ENCODE results near the gene SPSB2. TPM values are rescaled to one million over a fixed set of nuclear protein-coding genes. Genes with fewer than 3 reads are reported as not detected.
A peak's percentile ranks its signal among the peaks of the same experiment; 100 is the strongest.

Gene SPSB2
- total RNA-seq, 1 donor from 2014 or later: 2.8 TPM

DNA sequence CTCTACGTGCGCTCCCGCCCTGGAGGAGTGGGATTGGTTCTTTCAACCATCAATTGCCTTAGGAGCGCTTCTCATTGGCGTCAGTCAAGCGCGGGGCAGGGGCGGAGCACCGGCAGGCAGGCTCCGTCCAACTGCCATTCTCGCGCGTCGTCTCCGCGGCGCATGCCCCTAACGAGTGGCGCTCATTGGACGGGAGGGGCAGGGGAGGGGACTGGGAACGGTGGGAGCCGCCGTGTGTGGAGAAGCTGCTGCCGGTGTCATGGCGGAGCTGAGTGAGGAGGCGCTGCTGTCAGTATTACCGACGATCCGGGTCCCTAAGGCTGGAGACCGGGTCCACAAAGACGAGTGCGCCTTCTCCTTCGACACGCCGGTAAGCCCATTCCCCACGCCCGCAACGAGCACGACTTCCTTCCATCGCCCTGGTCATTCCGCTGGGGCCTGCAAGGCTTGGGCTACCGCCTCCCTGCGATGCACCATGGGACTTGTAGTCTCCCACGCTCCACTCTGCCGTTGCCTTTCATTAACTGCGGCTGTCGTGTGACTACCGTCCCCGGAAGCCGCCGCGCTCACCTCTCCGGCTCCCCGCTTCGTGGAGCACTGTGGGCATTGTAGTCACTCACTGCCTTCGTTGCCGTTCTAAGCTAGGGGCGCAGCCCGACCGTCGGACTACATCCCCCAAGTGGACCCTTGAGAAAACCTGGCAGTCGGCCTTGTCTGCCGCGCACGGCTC is 21.0 kb downstream of the SPSB2 start, which contains the start of gene USP5:
Gene USP5, plus strand, starts transcription at position 230 of the 730 bp plus-strand sequence. Its CDS starts 30 bp downstream, at position 260.
- peak; percentile 100 for DNase-seq

DNA sequence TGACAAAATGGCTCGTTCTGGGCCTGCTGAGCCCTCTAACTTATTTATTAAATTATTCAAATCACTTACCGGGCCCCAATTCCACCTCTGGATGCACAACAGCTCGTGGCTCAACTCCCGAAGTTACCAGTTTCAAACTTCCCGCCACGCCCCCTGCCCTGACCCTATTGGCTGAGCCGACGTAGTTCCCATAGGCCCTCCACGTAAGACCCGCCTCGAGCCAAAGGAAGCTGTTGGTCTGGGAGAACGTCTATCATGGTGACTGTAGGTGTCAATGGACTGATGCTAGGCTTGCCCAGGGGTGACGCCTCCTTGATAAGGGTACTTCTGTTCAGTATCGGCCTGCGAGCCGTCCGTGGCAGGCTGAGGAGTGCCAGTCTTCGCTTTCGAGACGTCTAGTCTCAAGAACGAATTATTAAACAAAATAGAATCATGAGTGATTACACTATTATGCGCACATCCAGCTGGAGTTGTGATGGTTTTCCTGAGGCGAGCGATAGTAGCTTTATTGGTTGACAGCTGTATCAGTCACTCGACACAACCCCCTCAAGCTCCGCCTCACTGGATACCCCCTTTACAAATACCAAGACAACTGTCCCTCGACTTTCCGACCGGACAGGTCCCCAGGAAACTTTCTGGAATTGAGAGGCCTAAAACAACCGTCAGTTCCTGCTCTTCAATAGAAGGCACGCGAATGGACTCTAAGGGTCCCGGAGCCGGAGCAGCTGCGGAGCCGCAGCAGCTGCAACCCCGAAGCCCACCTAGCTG is 21.8 kb downstream of the SPSB2 start, which contains the start of gene CDCA3:
Gene CDCA3, minus strand, starts transcription at position 134 of the 768 bp plus-strand sequence. CDS start 334 bp downstream, outside the sequence.
- peak; percentile 93 for DNase-seq

DNA sequence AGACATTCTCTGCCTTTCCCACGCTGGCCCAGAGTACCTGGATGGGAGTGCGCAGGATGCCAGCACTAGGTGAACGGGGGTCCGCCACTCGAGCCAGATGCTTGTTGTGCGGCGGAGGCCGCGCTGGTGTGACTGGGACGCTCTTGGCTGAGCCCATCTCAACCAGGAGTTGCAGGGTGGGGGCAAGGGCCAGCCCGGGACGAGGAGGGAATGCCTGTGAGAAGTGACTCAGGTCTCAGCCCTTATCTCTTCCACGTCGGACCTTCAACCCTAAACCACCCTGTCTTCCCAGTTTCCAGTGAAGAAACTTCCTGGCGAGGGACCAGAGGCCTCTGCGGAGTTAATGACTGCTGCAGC is 22.3 kb downstream of the SPSB2 start:
- DNase-seq: no peak

DNA sequence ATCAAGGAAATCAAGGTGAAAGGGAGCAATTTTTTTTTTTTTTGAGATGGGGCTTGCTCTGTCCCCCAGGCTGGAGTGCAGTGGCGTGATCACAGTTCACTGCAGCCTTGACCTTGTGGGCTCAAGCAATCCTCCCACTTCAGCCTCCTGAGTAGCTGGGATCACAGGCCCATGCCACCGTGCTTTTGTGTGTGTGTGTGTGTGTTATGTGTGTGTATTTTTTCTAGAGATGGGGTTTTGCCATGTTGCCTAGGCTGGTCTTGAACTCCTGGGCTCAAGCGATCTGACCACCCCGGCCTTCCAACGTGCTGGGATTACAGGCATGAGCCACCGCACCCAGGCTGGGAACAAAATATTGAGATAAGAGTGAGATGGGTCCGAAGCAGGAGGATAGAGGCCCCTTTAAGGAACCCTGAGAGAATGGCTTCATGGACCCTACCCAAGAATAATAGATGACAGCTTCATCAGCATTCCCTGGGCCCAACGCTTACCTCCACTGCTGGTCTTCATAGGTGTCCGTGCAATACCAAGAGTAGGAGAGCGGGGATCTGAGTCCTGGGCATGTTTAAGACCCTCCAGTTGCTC is 23.0 kb downstream of the SPSB2 start:
- DNase-seq: no peak

DNA sequence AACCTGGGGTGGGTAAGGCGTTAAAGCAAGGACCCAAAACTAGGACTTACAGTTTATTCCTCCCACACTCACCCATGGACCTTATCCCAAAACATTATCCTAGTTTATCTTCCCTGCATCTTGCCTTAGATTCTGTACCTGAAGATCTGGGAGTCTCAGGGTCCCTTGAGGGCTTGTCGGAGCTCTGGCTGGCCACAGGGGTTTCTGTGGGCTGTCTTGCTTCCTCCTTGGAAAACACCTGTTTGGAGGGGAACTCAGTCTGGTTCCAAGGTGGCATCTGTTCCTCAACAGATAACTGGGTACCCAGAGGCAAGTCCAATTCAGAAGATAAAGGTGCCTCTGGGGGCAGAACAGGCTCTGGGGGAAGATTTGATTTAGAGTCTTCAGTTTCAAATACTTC is 23.7 kb downstream of the SPSB2 start:
- DNase-seq: no peak

DNA sequence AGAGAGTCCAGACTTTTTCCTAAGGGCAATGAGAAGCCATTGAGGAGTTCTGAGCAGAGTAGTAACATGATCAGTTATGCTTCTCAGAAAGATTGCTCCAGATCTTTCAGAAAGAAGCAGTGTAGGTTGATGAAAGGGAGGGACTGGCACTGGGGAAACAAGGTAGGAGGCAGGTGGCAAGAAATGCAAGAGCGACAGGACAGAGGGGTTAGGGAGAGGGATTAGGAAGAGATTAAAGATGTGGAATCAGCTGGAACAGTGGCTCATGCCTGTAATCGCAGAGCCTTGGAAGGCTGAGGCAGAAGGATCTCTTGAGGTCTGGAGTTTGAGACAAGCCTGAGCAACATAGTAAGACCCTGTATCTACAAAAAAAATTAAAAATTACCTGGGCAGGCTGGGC is 25.4 kb downstream of the SPSB2 start:
- DNase-seq: no peak

DNA sequence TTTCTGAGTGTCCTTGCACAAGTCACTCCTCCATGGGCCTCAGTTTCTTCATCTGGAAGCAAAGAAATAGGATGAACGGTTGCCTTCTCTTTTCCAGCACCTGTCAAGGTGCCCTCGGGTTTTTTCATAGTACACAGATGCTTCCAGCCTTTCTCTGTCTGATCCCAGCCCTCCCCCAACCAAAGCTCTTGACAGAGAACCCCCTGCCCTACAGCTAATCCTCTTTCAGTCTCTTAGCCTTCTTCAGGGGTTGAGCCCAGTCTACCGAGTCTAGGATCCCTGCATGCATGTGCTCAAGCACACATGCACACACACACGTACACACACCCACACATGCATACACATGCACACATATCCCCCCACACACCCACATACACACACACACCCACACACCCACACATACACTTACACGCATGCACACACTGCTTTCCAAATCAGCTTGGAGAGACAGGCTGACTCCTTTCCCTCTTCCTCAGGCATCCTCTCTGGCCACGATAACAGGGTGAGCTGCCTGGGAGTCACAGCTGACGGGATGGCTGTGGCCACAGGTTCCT is 26.7 kb downstream of the SPSB2 start:
- no peak for DNase-seq

DNA sequence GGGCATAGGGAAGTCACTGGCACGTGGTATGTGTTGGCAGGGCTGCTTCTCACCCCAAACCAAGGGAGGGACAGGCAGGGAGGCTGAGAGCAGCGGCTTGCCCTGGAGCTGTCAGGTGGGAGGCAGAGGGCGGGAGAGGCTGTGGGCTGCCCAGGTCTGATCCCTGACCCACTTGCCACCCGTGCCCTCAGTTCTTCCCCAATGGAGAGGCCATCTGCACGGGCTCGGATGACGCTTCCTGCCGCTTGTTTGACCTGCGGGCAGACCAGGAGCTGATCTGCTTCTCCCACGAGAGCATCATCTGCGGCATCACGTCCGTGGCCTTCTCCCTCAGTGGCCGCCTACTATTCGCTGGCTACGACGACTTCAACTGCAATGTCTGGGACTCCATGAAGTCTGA is 27.7 kb downstream of the SPSB2 start:
- DNase-seq: no peak

DNA sequence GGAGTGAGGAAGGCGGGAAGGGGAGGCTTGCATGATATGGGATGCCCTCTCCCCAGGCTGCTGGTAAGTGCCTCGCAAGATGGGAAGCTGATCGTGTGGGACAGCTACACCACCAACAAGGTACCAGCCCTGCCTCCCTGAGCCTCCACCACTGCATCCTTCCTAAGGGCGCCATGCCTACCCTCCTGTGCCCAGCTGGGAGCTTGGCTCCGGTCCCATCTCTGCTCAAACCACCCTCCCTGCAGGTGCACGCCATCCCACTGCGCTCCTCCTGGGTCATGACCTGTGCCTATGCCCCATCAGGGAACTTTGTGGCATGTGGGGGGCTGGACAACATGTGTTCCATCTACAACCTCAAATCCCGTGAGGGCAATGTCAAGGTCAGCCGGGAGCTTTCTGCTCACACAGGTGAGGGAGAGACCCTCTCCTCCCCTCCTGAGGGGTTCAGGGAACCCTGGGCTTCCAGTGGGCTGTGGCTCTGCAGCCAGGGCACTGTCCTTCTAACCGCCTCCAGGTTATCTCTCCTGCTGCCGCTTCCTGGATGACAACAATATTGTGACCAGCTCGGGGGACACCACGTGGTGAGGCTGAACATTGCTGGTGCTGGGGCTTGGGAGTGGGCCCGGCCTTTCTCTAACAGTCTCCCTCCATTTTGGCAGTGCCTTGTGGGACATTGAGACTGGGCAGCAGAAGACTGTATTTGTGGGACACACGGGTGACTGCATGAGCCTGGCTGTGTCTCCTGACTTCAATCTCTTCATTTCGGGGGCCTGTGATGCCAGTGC is 29.8 kb downstream of the SPSB2 start:
- no peak for DNase-seq

DNA sequence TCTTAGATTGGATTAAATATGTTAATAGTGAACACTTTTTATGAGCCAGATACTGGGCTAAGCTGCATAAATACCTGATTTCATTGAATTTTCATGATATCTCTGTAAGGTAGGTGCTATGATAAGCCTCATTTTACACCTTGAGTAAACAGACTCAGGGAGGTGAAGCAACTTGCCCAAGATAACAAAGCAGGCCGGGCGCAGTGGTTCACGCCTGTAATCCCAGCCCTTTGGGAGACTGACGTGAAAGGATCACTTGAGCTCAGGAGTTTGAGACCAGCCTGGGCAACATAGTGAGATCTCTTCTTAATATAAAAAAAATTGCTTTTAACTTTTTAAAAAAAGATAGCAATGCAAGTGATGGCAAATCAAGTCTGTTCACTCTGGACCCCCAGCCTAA is 31.0 kb downstream of the SPSB2 start:
- no peak for DNase-seq

DNA sequence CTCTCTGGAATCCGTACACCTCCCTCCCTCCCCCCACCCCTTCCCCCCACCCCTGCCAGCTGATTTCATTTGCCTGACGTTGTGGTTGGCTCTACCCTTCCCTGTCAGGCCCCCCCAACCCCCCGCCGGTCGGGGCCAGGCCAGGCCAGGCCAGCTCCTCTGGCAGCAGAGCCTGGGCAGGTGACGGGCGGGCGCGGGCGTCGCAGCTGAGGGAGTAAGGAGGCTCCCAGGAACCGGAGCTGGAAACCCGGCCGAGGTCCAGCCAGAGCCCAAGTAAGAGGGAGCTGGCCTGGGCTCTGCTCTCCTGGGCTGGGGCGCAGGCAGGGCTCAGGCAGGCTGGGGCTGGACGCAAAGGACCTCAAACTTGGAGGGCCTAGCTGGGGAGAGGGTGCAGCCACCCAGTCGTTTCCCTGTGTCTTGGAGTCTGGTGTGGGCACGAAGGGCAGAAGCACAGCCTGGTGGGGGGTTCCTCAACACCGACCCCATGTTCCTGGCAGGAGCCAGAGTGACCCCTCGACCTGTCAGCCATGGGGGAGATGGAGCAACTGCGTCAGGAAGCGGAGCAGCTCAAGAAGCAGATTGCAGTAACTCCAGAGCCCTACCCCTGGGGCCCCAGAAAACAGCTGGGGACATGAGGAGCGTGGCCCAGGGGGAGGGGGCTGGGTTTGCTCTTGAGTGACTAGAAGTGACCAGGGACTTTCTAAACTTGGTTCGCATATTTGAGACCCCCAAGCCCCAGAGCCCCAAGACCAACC is 32.2 kb downstream of the SPSB2 start, which contains the start of gene GNB3:
Gene GNB3, plus strand, starts transcription at position 165 of the 755 bp plus-strand sequence. Its CDS starts 363 bp downstream, at position 528.
- DNase-seq: no peak

DNA sequence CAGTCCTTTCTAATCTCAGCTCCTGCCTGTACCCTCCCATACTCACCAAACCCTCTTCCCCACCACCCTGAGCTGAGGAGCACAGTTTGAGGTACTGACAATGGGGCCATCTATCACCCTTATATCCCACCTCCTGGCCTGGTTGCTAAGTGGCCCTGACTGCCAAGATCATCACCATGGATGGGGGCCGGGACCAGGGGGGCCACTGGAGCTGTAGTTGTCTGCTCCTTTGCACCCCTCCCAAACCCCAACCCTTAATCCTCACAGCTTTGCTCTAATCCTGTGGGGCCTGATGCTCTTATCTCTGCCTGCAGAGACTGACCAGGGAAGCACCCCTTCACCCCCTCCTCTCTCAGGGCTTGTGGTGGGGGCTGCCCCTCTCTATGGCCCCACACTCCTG is 32.8 kb downstream of the SPSB2 start:
- no peak for DNase-seq

DNA sequence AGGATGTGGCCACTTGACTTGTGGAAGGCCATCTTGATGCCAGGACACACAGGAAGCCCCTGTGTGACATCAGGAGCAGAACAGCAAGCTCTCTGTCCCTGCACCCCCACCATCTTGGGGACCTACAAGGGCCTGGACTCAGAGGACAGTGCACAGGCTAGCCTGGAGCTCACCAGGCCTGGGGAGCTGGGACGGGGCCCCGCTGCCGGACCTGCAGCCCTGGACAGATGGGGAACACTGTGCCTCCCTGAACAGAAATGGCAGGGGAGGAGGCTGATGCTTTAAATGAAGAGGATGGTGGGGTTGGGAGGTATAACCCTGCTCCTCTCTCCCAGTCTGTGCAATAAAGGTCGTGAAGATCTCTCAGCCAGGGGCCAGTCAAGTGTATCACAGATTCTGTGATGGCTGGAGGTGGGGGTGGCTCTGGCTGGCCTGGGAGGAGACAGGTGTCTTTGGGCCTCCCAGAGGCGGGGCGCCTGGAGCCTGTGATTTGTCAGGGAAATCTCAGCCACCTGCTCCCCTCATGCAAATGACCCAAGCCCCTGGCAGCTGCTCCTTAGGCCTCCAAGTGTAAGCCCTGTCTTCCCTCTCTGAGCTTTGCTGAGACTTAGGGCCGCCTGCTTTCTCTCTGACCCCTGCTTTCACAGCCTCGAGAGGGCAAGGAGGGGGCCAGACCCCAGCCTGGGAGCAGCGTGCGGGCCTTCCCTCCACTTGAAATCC is 33.5 kb downstream of the SPSB2 start:
- DNase-seq: no peak

DNA sequence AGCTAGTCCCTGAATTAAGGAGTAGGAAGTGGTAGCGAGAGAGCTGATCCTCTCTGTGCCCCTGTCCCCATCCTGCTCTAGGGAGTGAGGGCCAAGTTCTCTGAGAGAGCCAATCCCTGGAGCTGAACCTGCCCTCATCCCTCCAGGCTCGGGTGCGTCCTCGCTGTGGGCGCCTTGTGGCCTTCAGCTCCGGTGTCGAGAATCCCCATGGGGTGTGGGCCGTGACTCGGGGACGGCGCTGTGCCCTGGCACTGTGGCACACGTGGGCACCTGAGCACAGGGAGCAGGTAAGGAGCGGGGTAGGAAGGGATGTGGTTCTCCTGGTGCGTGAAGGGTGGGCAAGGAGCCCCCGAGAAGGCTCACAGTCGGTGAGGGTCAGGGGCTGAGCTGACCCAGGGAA is 34.2 kb downstream of the SPSB2 start:
- no peak for DNase-seq

DNA sequence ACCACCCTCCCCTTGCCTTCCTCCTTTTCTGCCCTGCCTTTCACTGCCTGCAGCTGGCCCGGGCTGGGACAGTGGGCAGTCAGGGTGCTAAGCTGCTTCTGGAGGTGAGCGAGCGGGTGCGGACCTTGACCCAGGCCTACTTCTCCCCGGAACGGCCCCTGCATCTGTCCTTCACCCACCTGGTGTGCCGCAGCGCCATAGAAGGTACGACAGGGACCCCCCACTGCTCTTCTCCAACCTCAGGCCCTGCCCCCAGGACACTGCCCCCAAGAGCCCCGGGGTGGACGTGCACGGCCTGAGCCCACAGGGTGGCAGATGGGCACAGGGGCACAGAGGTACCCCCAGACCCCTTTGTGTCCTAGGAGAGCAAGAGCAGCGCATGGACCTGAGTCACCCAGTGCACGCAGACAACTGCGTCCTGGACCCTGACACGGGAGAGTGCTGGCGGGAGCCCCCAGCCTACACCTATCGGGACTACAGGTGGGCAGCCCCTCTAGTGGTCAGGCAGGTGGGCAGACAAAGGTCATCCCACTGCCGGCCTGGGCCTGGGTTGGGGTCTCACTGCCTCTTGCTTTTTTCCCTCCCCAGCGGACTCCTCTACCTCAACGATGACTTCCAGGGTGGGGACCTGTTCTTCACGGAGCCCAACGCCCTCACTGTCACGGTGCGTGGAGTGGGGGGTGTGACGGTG is 35.6 kb downstream of the SPSB2 start:
- DNase-seq: no peak

DNA sequence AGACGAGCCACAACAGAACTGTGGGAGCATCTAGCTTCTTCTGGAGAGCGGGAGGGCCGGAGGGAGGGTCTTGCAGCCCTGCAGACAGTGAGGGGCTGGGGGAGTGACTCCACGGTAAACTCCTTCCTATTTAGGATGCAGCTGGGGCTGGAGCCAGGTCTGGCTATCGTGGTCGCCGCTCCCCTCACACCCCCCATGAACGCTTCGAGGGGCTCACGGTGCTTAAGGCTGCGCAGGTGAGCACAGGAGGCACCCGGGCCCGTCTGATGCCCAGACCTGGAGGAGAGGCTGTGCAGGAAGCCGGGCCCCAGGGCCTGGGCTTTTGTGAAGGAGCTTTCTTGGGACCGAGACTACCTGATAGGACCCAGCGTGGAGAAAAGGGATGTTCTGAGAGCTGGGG is 36.3 kb downstream of the SPSB2 start:
- DNase-seq: no peak

DNA sequence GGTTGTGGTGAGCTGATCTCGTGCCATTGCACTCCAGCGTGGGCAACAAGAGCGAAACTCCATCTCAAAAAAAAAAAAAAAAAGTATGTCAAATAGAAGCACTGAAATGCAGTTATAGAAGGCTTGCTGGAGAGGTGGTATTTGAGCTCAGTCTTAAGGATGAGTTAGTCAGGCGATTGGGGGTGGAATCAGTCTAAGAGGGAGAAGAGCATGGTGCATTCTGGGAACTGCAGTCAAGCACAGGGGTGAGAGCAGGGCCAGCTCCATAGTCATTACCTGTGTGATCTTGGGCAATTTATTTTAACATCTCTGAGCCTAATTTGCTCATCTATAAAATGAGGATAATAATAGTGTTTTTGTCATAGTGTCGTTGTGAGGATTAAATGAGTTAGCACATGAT is 38.2 kb downstream of the SPSB2 start:
- DNase-seq: no peak

DNA sequence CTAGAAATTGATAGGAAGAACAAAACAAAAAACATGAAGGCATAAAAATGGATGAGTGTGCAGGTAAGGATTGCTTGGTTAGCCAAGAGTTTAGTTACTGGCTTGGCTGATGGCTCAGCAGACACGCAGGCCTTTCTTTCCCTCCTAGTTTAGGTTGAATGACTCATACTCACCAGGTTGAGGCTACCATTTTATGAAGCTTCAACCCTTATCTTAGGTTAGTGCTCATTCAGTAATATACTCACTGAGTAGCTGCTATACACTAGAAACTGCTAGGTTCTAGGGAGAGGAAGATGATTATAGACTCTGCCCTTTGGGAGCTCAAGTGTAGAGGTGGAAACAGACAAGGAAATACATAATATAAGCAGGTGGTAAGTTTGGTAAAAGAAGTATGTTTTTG is 38.8 kb downstream of the SPSB2 start:
- no peak for DNase-seq

DNA sequence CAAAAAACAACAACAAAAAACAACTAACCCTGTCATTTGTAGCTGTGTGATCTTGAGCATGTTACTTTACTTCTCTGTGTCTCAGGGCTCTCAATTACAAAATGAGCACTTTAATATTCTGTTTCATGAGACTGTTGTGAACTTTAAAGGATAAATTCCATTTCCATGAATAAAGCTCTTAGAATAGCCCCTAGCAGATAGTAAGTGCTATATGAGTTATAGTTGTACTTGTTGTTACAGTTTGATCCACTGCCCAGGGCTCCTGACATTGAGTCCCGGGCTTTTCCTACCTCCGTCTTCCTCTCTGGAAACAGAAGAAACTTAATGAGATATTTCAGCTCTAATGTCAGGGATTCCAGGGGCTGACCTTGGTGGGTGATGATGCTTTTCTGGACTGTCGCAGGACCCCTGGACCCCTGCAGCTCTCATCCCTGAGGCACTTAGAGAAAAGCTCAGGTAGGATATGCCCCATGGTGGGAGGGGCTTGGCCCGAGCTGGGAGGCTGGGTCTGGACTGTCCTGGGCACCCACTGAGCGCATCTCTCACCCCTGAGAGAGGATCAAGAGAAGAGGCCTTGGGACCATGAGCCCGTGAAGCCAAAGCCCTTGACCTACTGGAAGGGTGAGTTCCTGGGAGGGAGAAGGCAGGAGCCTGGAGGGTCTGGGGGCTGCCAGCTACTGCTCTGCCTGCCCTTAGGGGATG is 39.8 kb downstream of the SPSB2 start:
- no peak for DNase-seq

All from occipital lobe (tissue), 2 donors.